A549 (cell line): Measurements from ENCODE around the gene BRAP. TPM values are rescaled to one million over a fixed set of nuclear protein-coding genes. Genes with fewer than 3 reads are reported as not detected.
"Not testable (repeated sequence)": the region's sequence is repeated elsewhere in the genome, so short reads cannot be mapped to it uniquely, and the experiment has no call there.

ENCODE experiments used
- ATAC-seq, 2 experiments: fragments of 200-7000 bp in 1 of 2; fragments of >200 bp in 1 of 2; cut with Nextera tagmentation in 1 of 2; cut with Tn5 transposase in 1 of 2; 3 replicates each; pipeline versions ENCODE4 v1.8.0 to v1.9.1; 2018 to 2020; ENCODE audit warnings: mild to moderate bottlenecking in 1 of 2, moderate library complexity in 1 of 2
- CTCF ChIA-PET: fragments of 300-600 bp; sonication (Branson Sonifier 250); formaldehyde crosslinking; extraction: SDS; loops from one replicate; lab custom pipeline; 2021; ENCODE audit warnings: antibody characterized with exemption, inconsistent platforms; lab: Yijun Ruan, JAX
- POLR2A ChIA-PET: fragments of 350-600 bp; formaldehyde crosslinking; extraction: SDS; loops from one replicate; lab custom pipeline; 2021; ENCODE audit warnings: antibody characterized with exemption, inconsistent platforms; lab: Yijun Ruan, JAX
- DNase-seq, 2 experiments: peaks; one replicate each; pipeline versions ENCODE4 v3.0.0 to v3.0.0-alpha.2; 2011 to 2016; ENCODE audit warnings: low read depth in 1 of 2, low spot score in 1 of 2
- FAIRE-seq: peaks from 2 replicates; lab custom pipeline; 2011; peaks lifted over from hg19 to GRCh38; lab: Jason Lieb, UNC
- H3K27ac ChIP-seq, 2 experiments: fragments of >200 bp; sonication (Bioruptor Twin); formaldehyde crosslinking; 3 replicates each; pipeline ENCODE4 v1.5.1; 2016 to 2017
- H3K4me1 ChIP-seq: fragments of >200 bp; sonication (Bioruptor Twin); formaldehyde crosslinking; 3 replicates; pipeline ENCODE4 v1.6.1; 2016
- H3K4me2 ChIP-seq: fragments of >200 bp; sonication (Bioruptor Twin); formaldehyde crosslinking; 3 replicates; pipeline ENCODE4 v1.6.1; 2016
- H3K4me3 ChIP-seq: fragments of >200 bp; sonication (Bioruptor Twin); formaldehyde crosslinking; 3 replicates; pipeline ENCODE4 v1.5.1; 2016
- H3K9me3 ChIP-seq: fragments of >200 bp; sonication (Bioruptor Twin); formaldehyde crosslinking; 3 replicates; pipeline ENCODE4 v1.6.1; 2016
- BHLHE40 ChIP-seq: IDR thresholded peaks from 2 replicates; pipeline ENCODE4 v1.6.1; 2012; ENCODE audit warnings: low read depth, low read length, inconsistent platforms
- CBX2 ChIP-seq: fragments of 200-600 bp; sonication (generic); IDR thresholded peaks from 2 replicates; pipeline ENCODE4 v1.6.1; 2016; ENCODE audit warnings: low read depth, mild to moderate bottlenecking, borderline replicate concordance
- EP300 ChIP-seq, 2 experiments: fragments of >200 bp; sonication (Bioruptor Twin); formaldehyde crosslinking; IDR thresholded peaks; 2 replicates in 1 of 2; 3 replicates in 1 of 2; pipeline ENCODE4 v1.6.1; 2016 to 2017
- FOSB ChIP-seq: fragments of 250-450 bp; sonication (Bioruptor Pico); IDR thresholded peaks from 2 replicates; pipeline ENCODE4 v1.5.0; 2020; ENCODE audit warnings: mild to moderate bottlenecking, moderate library complexity
- FOSL2 ChIP-seq, 2 experiments: fragments of 450-650 bp in 1 of 2; fragments of >200 bp in 1 of 2; sonication (Bioruptor Twin) in 1 of 2; formaldehyde crosslinking; IDR thresholded peaks; 2 replicates each; pipeline versions ENCODE4 v1.5.0 to v1.6.1; 2016 to 2020; ENCODE audit warnings: mild to moderate bottlenecking in 1 of 2, moderate library complexity in 1 of 2
- GATA3 ChIP-seq: IDR thresholded peaks from 2 replicates; pipeline ENCODE4 v1.6.1; 2012; ENCODE audit warnings: borderline replicate concordance
- HDAC2 ChIP-seq: fragments of 200-600 bp; sonication (generic); IDR thresholded peaks from 2 replicates; pipeline ENCODE4 v1.6.1; 2016
- HOXB13 ChIP-seq: fragments of 250-450 bp; sonication (Bioruptor Pico); IDR thresholded peaks from 2 replicates; pipeline ENCODE4 v1.5.0; 2020; ENCODE audit warnings: low read depth, mild to moderate bottlenecking, moderate library complexity
- KDM5A ChIP-seq: fragments of 200-600 bp; sonication (generic); IDR thresholded peaks from 2 replicates; pipeline ENCODE4 v1.6.1; 2016; ENCODE audit warnings: antibody characterized with exemption, mild to moderate bottlenecking
- MAZ ChIP-seq: fragments of 150-350 bp; IDR thresholded peaks from 2 replicates; pipeline ENCODE4 v1.6.1; 2014; ENCODE audit warnings: antibody characterized with exemption, low read depth, low read length, borderline replicate concordance
- MYC ChIP-seq: IDR thresholded peaks from 2 replicates; pipeline ENCODE4 v1.6.1; 2012; ENCODE audit warnings: mild to moderate bottlenecking, inconsistent platforms, low read length, improper control_type of control experiment, borderline replicate concordance
- PHF8 ChIP-seq: fragments of 200-600 bp; sonication (generic); IDR thresholded peaks from 2 replicates; pipeline ENCODE4 v1.6.1; 2016; ENCODE audit warnings: low read depth, mild to moderate bottlenecking, antibody characterized with exemption, moderate library complexity, borderline replicate concordance
- POLR2A ChIP-seq: IDR thresholded peaks from 2 replicates; pipeline ENCODE4 v1.6.1; 2012; ENCODE audit warnings: mild to moderate bottlenecking, low read length
- POLR2AphosphoS2 ChIP-seq: conservative IDR thresholded peaks from 2 replicates; pipeline ENCODE4 v1.6.1; 2012; ENCODE audit warnings: low read length, improper control_type of control experiment, inconsistent platforms
- RARB ChIP-seq: fragments of 250-450 bp; sonication (Bioruptor Pico); IDR thresholded peaks from 2 replicates; pipeline ENCODE4 v1.8.0; 2021; ENCODE audit warnings: mild to moderate bottlenecking, moderate library complexity
- RCOR1 ChIP-seq: fragments of 150-350 bp; IDR thresholded peaks from 2 replicates; pipeline ENCODE4 v1.6.1; 2014; ENCODE audit warnings: antibody characterized with exemption, low read length, low read depth
- RFX5 ChIP-seq: fragments of 450-650 bp; IDR thresholded peaks from 2 replicates; pipeline ENCODE4 v1.7.1; 2014; ENCODE audit warnings: antibody characterized with exemption, mild to moderate bottlenecking, moderate library complexity
- RNF2 ChIP-seq: fragments of 200-600 bp; sonication (generic); IDR thresholded peaks from 2 replicates; pipeline ENCODE4 v1.6.1; 2016; ENCODE audit warnings: low read depth, mild to moderate bottlenecking, antibody characterized with exemption, moderate library complexity, borderline replicate concordance
- TFCP2L1 ChIP-seq: fragments of 250-450 bp; sonication (Bioruptor Pico); IDR thresholded peaks from 2 replicates; pipeline ENCODE4 v1.5.0; 2021; ENCODE audit warnings: mild to moderate bottlenecking
- TP53 ChIP-seq: fragments of 250-450 bp; sonication (Bioruptor Pico); IDR thresholded peaks from 2 replicates; pipeline ENCODE4 v1.5.0; 2021; ENCODE audit warnings: mild to moderate bottlenecking, moderate library complexity
- ZC3H11A ChIP-seq: fragments of 450-650 bp; IDR thresholded peaks from 2 replicates; pipeline ENCODE4 v1.6.1; 2014; ENCODE audit warnings: antibody characterized with exemption, mild to moderate bottlenecking
- ZNF302 ChIP-seq: fragments of 250-450 bp; sonication (Bioruptor Pico); IDR thresholded peaks from 2 replicates; pipeline ENCODE4 v1.9.0; 2021; ENCODE audit warnings: inconsistent platforms, mild to moderate bottlenecking, moderate library complexity
- ZSCAN20 ChIP-seq: fragments of 250-450 bp; sonication (Bioruptor Pico); IDR thresholded peaks from 2 replicates; pipeline ENCODE4 v1.8.0; 2022; ENCODE audit warnings: mild to moderate bottlenecking, moderate library complexity
- WGBS: methylation state at CpG from one replicate; pipeline ENCODE4 v1.1.6; 2017; ENCODE audit errors: missing lambda C conversion rate; 5-methylcytosine and 5-hydroxymethylcytosine counted together
- polyA plus RNA-seq, 4 experiments: library from polyadenylated mRNA; depleted of rRNA in 3 of 4; stranded (reverse); fragments of >200 nt; fragmentation: RNase III in 1 of 4; extraction: RNeasy Plus Mini Kit Qiagen cat#74134 plus additional on column Dnase treatment in 1 of 4; gene quantifications; 2 replicates in 3 of 4; 3 replicates in 1 of 4; pipeline ENCODE4 v1.2.3, GENCODE V29; 2011 to 2017
- TF ChIP-seq, protein P1 (sequence below): fragments of 450-650 bp; IDR thresholded peaks from 2 replicates; pipeline ENCODE4 v1.6.1; 2014; ENCODE audit warnings: antibody characterized with exemption
- TF ChIP-seq, protein P2 (sequence below): fragments of >200 bp; sonication (Bioruptor Twin); formaldehyde crosslinking; IDR thresholded peaks from 3 replicates; pipeline ENCODE4 v1.6.1; 2016
- TF ChIP-seq, protein P3 (sequence below): IDR thresholded peaks from 2 replicates; pipeline ENCODE4 v1.6.1; 2012

Gene BRAP
- polyA plus RNA-seq, 2 of the 4 experiments (the other 2 are of a cell fraction): 13.0 to 29.7 TPM

DNA sequence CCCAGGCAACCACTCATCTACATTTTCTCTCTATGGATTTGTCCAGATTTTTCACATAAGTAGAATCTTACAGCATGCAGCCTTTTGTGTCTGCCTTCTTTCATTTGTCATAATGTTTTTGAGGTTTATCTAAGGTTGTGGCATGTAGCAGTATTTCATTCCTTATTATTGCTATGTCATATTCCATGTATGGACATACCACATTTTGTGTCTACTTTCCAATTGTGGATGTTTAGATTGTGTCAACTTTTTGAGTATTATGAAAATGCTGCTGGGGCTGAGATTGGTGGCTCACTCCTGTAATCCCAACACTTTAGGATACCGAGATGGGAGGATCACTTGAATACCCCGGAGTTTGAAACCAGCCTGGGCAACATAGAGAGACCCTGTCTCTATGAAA lies 83.4 kb downstream of the BRAP start:
- DNase-seq: no peak
- 90% methylated on average over 2 of the region's 2 CpGs for WGBS
- Histone ChIP-seq H3K27ac (no peak overlapping the region), H3K4me2 (no peak overlapping the region), H3K4me1 (peaks cover 6% of the 10 kb centered on the region), H3K4me3 (no peak overlapping the region), H3K9me3 (no peaks in the 10 kb centered on the region)
- ChIA-PET POLR2A (no interaction called here), CTCF (interaction anchor here (0.9 to 1.2 kb wide), 3 partner anchors 8 to 205 kb away, joined by 3 to 4 read pairs (median 3); no protein-coding TSS in a partner anchor)
- no peak for ATAC-seq
- no peak for FAIRE-seq
- TF ChIP-seq TFCP2L1 (CRISPR knock-in tag): no peak
- TF ChIP-seq, protein P1, sequence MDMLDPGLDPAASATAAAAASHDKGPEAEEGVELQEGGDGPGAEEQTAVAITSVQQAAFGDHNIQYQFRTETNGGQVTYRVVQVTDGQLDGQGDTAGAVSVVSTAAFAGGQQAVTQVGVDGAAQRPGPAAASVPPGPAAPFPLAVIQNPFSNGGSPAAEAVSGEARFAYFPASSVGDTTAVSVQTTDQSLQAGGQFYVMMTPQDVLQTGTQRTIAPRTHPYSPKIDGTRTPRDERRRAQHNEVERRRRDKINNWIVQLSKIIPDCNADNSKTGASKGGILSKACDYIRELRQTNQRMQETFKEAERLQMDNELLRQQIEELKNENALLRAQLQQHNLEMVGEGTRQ: no peak
- no peak for TF ChIP-seq TP53
- TF ChIP-seq ZC3H11A: no peak
- TF ChIP-seq MYC: no peak
- no peak for TF ChIP-seq PHF8
- TF ChIP-seq, protein P2, sequence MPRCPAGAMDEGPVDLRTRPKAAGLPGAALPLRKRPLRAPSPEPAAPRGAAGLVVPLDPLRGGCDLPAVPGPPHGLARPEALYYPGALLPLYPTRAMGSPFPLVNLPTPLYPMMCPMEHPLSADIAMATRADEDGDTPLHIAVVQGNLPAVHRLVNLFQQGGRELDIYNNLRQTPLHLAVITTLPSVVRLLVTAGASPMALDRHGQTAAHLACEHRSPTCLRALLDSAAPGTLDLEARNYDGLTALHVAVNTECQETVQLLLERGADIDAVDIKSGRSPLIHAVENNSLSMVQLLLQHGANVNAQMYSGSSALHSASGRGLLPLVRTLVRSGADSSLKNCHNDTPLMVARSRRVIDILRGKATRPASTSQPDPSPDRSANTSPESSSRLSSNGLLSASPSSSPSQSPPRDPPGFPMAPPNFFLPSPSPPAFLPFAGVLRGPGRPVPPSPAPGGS: no peak
- TF ChIP-seq EP300 (IDR thresholded peaks at IDR 0.05): no peak
- no peak for TF ChIP-seq RCOR1
- TF ChIP-seq FOSL2 (IDR thresholded peaks at IDR 0.05): no peak
- TF ChIP-seq FOSL2 (CRISPR knock-in tag; IDR thresholded peaks at IDR 0.05): no peak
- no peak for TF ChIP-seq HOXB13 (CRISPR knock-in tag)

DNA sequence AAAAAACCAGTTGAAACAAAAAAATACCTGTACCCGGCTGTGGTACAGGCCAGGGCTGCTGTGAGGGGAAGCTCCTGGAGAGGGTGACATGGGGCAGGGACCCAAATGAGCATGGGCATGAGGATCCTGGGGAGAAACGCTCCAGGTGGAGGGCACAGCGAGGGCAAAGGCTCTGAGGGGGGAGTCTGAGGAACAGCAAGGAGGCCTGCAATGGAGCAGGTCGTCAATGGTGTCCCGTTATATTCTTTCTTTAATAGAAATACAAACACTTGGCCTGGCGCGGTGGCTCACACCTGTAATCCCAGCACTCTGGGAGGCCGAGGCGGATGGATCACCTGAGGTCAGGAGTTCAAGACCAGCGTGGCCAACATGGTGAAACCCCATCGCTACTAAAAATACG lies 84.8 kb downstream of the BRAP start:
- Histone ChIP-seq H3K27ac (peak overlapping the region; percentile 100; a peak in 4 of 6 replicates), H3K4me1 (peaks cover 16% of the 10 kb centered on the region), H3K4me2 (peak overlapping the region; percentile 79)
- FAIRE-seq, POLR2A ChIA-PET, CTCF ChIA-PET, DNase-seq, ATAC-seq, H3K4me3 ChIP-seq, H3K9me3 ChIP-seq: not testable (repeated sequence)
- 92% methylated on average over 12 of the region's 12 CpGs for WGBS

DNA sequence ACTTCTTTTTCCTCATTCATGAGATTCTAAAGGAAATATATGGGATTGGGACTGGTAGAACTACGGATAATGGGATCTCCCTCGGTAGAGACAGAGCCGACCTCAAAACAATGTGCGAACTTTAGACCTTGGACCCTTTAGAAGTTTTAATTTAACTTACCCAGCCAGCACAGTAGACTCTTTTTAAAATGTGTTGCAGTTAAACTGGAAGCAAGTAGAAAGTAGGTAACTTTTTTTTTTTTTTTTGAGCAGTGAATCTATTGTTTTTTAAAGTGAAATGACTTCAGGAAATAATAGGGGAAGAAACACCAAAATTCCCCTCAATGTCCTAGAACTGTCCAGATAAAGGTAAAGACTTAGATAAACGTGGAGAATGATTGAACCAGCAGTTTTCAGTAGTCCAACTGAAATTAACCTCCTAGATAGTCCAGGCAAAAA lies 85.5 kb downstream of the BRAP start:
- Histone ChIP-seq H3K9me3 (no peaks in the 10 kb centered on the region), H3K27ac (peak overlapping the region; percentile 100), H3K4me1 (peaks cover 23% of the 10 kb centered on the region), H3K4me3 (peak overlapping the region; percentile 93), H3K4me2 (peak overlapping the region; percentile 79)
- ChIA-PET POLR2A (no interaction called here), CTCF (no interaction called here)
- TF ChIP-seq ZNF302 (CRISPR knock-in tag) (no peak), RARB (CRISPR knock-in tag) (0 out of 2 replicates have a peak, but pooled peaks have one; percentile 5)
- ATAC-seq (peak in 1 of 2 experiments; percentile 19; a peak in 2 of 6 replicates), DNase-seq (no peak), FAIRE-seq (no peak)
- 4% methylated on average over 5 of the region's 5 CpGs for WGBS

DNA sequence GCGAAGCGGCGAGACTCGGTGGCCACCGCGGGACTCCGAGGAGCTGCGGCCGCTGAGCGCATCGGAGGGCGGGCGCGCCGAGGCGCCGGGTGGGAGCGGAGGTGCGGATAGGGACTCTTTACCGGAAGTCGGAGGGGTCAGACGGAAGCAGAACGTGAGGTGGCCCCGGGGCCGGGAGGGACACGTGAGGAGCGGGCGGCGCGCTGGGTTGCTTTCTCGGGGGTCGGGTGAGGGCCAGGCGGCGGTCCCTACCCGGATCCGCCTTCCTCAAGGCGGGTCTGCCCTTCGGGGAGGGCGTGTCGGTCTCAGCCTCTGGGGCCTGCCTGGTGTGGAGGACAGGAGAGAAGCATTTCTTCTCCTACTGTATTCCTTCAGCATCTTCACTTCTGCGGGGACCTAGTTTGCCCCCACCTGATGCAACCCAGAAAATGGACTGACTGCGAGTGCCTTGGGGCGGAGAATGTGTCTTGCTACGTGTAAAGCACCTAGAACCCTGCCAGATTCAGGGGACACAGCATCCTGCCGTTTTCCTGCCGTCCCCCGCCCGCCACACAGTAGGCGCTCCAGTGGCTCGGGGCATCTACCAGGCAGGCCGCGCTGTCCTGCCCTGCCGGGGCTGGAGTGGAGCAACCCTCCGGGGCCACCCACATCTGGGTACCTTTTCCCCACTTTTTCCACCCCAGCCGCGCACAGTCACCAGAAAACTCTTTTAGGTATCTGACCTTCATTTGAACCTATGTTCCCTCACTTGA lies 86.1 kb downstream of the BRAP start:
- CTCF ChIA-PET: no interaction called here
- under 1% methylated on average over 32 of the region's 56 CpGs for WGBS
- peak; percentile 84 to 87 for ATAC-seq
- Histone ChIP-seq H3K9me3 (no peaks in the 10 kb centered on the region), H3K27ac (peak overlapping the region; percentile 100), H3K4me1 (peaks cover 29% of the 10 kb centered on the region), H3K4me2 (peak overlapping the region; percentile 79), H3K4me3 (peak overlapping the region; percentile 93)
- POLR2A ChIA-PET: interaction anchor here (1.0 kb wide), 2 partner anchors 28 to 241 kb away, joined by 3 to 4 read pairs; no protein-coding TSS in a partner anchor
- peak; percentile 87 to 98 for DNase-seq
- FAIRE-seq: no peak
- no peak for TF ChIP-seq CBX2
- no peak for TF ChIP-seq RNF2
- TF ChIP-seq BHLHE40: peak; percentile 98
- TF ChIP-seq RFX5: peak; percentile 11; the same call in 1 of the 2 replicates
- TF ChIP-seq PHF8: peak; percentile 55; the same call in 1 of the 2 replicates
- peak; percentile 86 for TF ChIP-seq POLR2A
- no peak for TF ChIP-seq FOSB (CRISPR knock-in tag)
- TF ChIP-seq ZSCAN20 (CRISPR knock-in tag): no peak
- TF ChIP-seq HDAC2: no peak
- TF ChIP-seq RCOR1: no peak
- no peak for TF ChIP-seq POLR2AphosphoS2
- TF ChIP-seq, protein P1: peak; percentile 84
- no peak for TF ChIP-seq MAZ
- TF ChIP-seq ZC3H11A: no peak
- TF ChIP-seq KDM5A: no peak
- TF ChIP-seq FOSL2 (IDR thresholded peaks at IDR 0.05): no peak
- TF ChIP-seq FOSL2 (CRISPR knock-in tag; IDR thresholded peaks at IDR 0.05): peak; percentile 43; the same call in 1 of the 2 replicates
- TF ChIP-seq GATA3: no peak
- TF ChIP-seq, protein P3, sequence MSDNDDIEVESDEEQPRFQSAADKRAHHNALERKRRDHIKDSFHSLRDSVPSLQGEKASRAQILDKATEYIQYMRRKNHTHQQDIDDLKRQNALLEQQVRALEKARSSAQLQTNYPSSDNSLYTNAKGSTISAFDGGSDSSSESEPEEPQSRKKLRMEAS: peak; percentile 95
- peak in 1 of 2 experiments; percentile 69; a peak in 1 of 5 replicates for TF ChIP-seq EP300 (IDR thresholded peaks at IDR 0.05)
